ENCODE data around the gene CDH10. TPM values are rescaled to one million over a fixed set of nuclear protein-coding genes. Genes with fewer than 3 reads are reported as not detected.

CDH10 gene
- total RNA-seq, 1 experiment from 2014 or later = 0.31 TPM

- DNase-seq = no peak
- Histone ChIP-seq H2BK5ac (ENCODE audit: insufficient read length, low read length) (no peak overlapping the region), H3K27ac (ENCODE audit: insufficient read length, low read depth, low read length) (no peak overlapping the region), H3K4ac (ENCODE audit: low read depth, low read length) (no peak overlapping the region), H3K9me3 (ENCODE audit: control insufficient read depth, low read depth, low read length) (no peaks in the 10 kb centered on the region), H3T11ph (ENCODE audit: low read length) (no peak overlapping the region), H3K14ac (ENCODE audit: insufficient read depth, low read length) (no peak overlapping the region), H4K8ac (replicated peaks; ENCODE audit: insufficient read length, low read depth, low read length) (no peak overlapping the region), H2AFZ (ENCODE audit: low read length) (no peak overlapping the region), H4K20me1 (ENCODE audit: control insufficient read depth, insufficient read depth, insufficient read length) (no peaks in the 10 kb centered on the region), H2BK20ac (ENCODE audit: low read depth, low read length, poor library complexity, severe bottlenecking) (no peak overlapping the region), H3K27me3 (ENCODE audit: insufficient read depth, low read length) (no peaks in the 10 kb centered on the region), H3K56ac (ENCODE audit: insufficient read length, low read depth, low read length) (no peak overlapping the region), H2BK120ac (ENCODE audit: low read depth, low read length, poor library complexity, severe bottlenecking) (no peak overlapping the region), H2AK5ac (ENCODE audit: insufficient read length, low read length) (no peak overlapping the region), H3K79me2 (ENCODE audit: insufficient read depth, low read length) (no peaks in the 10 kb centered on the region), H3K79me1 (ENCODE audit: insufficient read depth, low read depth, low read length, poor library complexity, severe bottlenecking) (no peaks in the 10 kb centered on the region), H3K18ac (ENCODE audit: insufficient read length, low read depth, low read length) (no peak overlapping the region), H3K4me2 (ENCODE audit: insufficient read depth, insufficient read length, low read length) (no peak overlapping the region), H3K23me2 (ENCODE audit: insufficient read length, low read depth, low read length, poor library complexity, severe bottlenecking) (no peaks in the 10 kb centered on the region), H2BK12ac (ENCODE audit: insufficient read length, low read depth, low read length) (no peak overlapping the region), H3K9ac (ENCODE audit: extremely low read depth, insufficient read length, low read length) (no peak overlapping the region), H2BK15ac (ENCODE audit: low read depth, low read length) (no peak overlapping the region), H3K23ac (ENCODE audit: insufficient read length, low read depth, low read length) (no peak overlapping the region), H3K4me1 (ENCODE audit: insufficient read depth, low read length) (no peaks in the 10 kb centered on the region; the same call in 1 of the 2 replicates), H4K91ac (ENCODE audit: insufficient read length, low read depth, low read length) (no peak overlapping the region), H4K5ac (ENCODE audit: insufficient read length, low read depth, low read length) (no peak overlapping the region)
- H3K4me1 Mint-ChIP-seq = peaks cover 0 to 11% of the 10 kb centered on the region in 2 experiments; a peak in 2 of 4 replicates
- no peaks in the 10 kb centered on the region for H3K36me3 Mint-ChIP-seq (ENCODE audit: insufficient read depth in 1 of 3, low read depth in 3 of 3)
- no CpG with 5 or more reads among the region's 3 CpGs for WGBS (ENCODE audit: extremely low coverage, insufficient read length, low lambda C conversion rate)
- H3K9me3 Mint-ChIP-seq = no peaks in the 10 kb centered on the region
- TF ChIP-seq CTCF (conservative IDR thresholded peaks at IDR 0.05) = no peak
- H3K4me3 Mint-ChIP-seq = no peak overlapping the region
- no peaks in the 10 kb centered on the region for H3K27me3 Mint-ChIP-seq (ENCODE audit: low read depth)
- peak overlapping the region in 1 of 3 experiments; percentile 7; a peak in 1 of 7 replicates for H3K27ac Mint-ChIP-seq
Measured at GRCh38 chr5:24497145-24497544, 147.6 kb downstream of the CDH10 start.

All from H9 (cell line).